HepG2 (cell line): ENCODE data around the gene CENPO. TPM values are rescaled to one million over a fixed set of nuclear protein-coding genes. Genes with fewer than 3 reads are reported as not detected.

Experiments
- ATAC-seq: fragments of 200-7000 bp; cut with Tn5 transposase; 3 replicates; pipeline ENCODE4 v1.9.1; 2020; ENCODE audit warnings: mild to moderate bottlenecking, moderate library complexity
- BruUV-seq: library from RNA; stranded (reverse); fragments of 400-500 nt; replicated peaks from 2 replicates; lab custom pipeline; 2021; lab: Mats Ljungman, UMichigan
- CTCF ChIA-PET: fragments of 300-600 bp; formaldehyde crosslinking; extraction: SDS; loops from one replicate; lab custom pipeline; 2021; ENCODE audit warnings: low total read pairs, inconsistent platforms, low intra/inter-chr PET ratio; lab: Yijun Ruan, JAX
- POLR2A ChIA-PET: fragments of 350-600 bp; sonication (Branson Sonifier 250); formaldehyde crosslinking; loops from one replicate; lab custom pipeline; 2020; ENCODE audit warnings: antibody characterized with exemption, inconsistent platforms; lab: Yijun Ruan, JAX
- DNase-seq: peaks from one replicate; pipeline ENCODE4 v3.0.0-alpha.2; 2015; ENCODE audit warnings: low spot score
- FAIRE-seq: peaks from 3 replicates; lab custom pipeline; 2011; peaks lifted over from hg19 to GRCh38; lab: Jason Lieb, UNC
- H2AFZ ChIP-seq: one replicate; pipeline ENCODE4 v1.6.1; 2011; ENCODE audit warnings: low read length, inconsistent platforms
- H3K27ac ChIP-seq: fragments of 300-600 bp; 3 replicates; pipeline ENCODE4 v1.8.0; 2011; ENCODE audit warnings: mixed run types, mild to moderate bottlenecking, mixed read lengths, low read length, inconsistent platforms; ENCODE audit not compliant: insufficient read depth; ENCODE audit errors: extremely low read length
- H3K27me3 ChIP-seq, 2 experiments: fragments of 200-600 bp in 1 of 2; 2 replicates in 1 of 2; 3 replicates in 1 of 2; pipeline versions ENCODE4 v1.6.0 to v1.8.0; 2011; ENCODE audit warnings: low read length in 2 of 2, mild to moderate bottlenecking in 2 of 2, moderate library complexity in 2 of 2, inconsistent platforms in 1 of 2; ENCODE audit not compliant: insufficient read depth in 2 of 2, control insufficient read depth in 1 of 2
- H3K36me3 ChIP-seq, 2 experiments: fragments of 200-600 bp in 1 of 2; replicated peaks in 1 of 2; 2 replicates in 1 of 2; 3 replicates in 1 of 2; pipeline versions ENCODE4 v1.5.1 to v1.8.0; 2011; ENCODE audit warnings: low read length in 2 of 2, inconsistent platforms in 1 of 2; ENCODE audit not compliant: insufficient read depth in 2 of 2, control insufficient read depth in 1 of 2
- H3K4me1 ChIP-seq: 2 replicates; pipeline ENCODE4 v1.5.1; 2012; ENCODE audit warnings: low read length, inconsistent platforms; ENCODE audit not compliant: insufficient read depth
- H3K4me2 ChIP-seq: 2 replicates; pipeline ENCODE4 v1.6.0; 2011; ENCODE audit warnings: low read depth, low read length, inconsistent platforms
- H3K4me3 ChIP-seq, 3 experiments: fragments of 200-600 bp in 1 of 3; sonication (generic), shearing (Covaris generic) in 1 of 3; replicated peaks in 1 of 3; 2 replicates each; pipeline ENCODE4 v1.5.1; 2011 to 2016; ENCODE audit warnings: low read length in 3 of 3, inconsistent platforms in 2 of 3, low read depth in 2 of 3, mild to moderate bottlenecking in 2 of 3, control low read depth in 1 of 3, mixed read lengths in 1 of 3; ENCODE audit not compliant: insufficient read depth in 1 of 3
- H3K79me2 ChIP-seq: one replicate; pipeline ENCODE4 v1.6.1; 2011; ENCODE audit warnings: low read length, inconsistent platforms; ENCODE audit not compliant: insufficient read depth
- H3K9ac ChIP-seq: 2 replicates; pipeline ENCODE4 v1.6.0; 2011; ENCODE audit warnings: mild to moderate bottlenecking, low read depth, low read length, inconsistent platforms; ENCODE audit not compliant: insufficient read depth
- H3K9me3 ChIP-seq: 2 replicates; pipeline ENCODE4 v1.5.1; 2012; ENCODE audit warnings: mild to moderate bottlenecking, low read length
- H4K20me1 ChIP-seq: 2 replicates; pipeline ENCODE4 v1.6.0; 2011; ENCODE audit warnings: inconsistent platforms, mild to moderate bottlenecking, low read length, moderate library complexity; ENCODE audit not compliant: insufficient read depth
- ATF3 ChIP-seq: sonication (generic); formaldehyde crosslinking; IDR thresholded peaks from 2 replicates; pipeline ENCODE4 v1.4.0; 2020; ENCODE audit warnings: missing genetic modification reagents
- DMTF1 ChIP-seq: sonication (generic); formaldehyde crosslinking; IDR thresholded peaks from 2 replicates; pipeline ENCODE4 v1.4.0; 2020; ENCODE audit warnings: mild to moderate bottlenecking, missing genetic modification reagents
- ETV5 ChIP-seq: IDR thresholded peaks from 2 replicates; pipeline ENCODE4 v1.6.1; 2018; ENCODE audit warnings: missing biosample characterization, missing genetic modification reagents, inconsistent platforms, borderline replicate concordance
- HHEX ChIP-seq: IDR thresholded peaks from 2 replicates; pipeline ENCODE4 v1.6.1; 2016; ENCODE audit warnings: control low read depth
- HNRNPUL1 ChIP-seq: fragments of 200-400 bp; formaldehyde crosslinking; IDR thresholded peaks from 2 replicates; pipeline ENCODE4 v1.6.1; 2017; ENCODE audit warnings: low read depth, mild to moderate bottlenecking, low read length, moderate library complexity
- IKZF1 ChIP-seq: fragments of 450-650 bp; IDR thresholded peaks from 2 replicates; pipeline ENCODE4 v1.7.1; 2016
- IKZF4 ChIP-seq: sonication (generic); formaldehyde crosslinking; IDR thresholded peaks from 2 replicates; pipeline ENCODE4 v1.5.1; 2020; ENCODE audit warnings: borderline replicate concordance, mild to moderate bottlenecking, low read depth, missing genetic modification reagents; ENCODE audit errors: not compliant biosample characterization
- ISX ChIP-seq: sonication (generic); formaldehyde crosslinking; conservative IDR thresholded peaks from 2 replicates; pipeline ENCODE4 v1.5.0; 2020; ENCODE audit warnings: missing genetic modification reagents
- MAFK ChIP-seq, 2 experiments: IDR thresholded peaks in 1 of 2; conservative IDR thresholded peaks in 1 of 2; 2 replicates each; pipeline ENCODE4 v1.6.1; 2011; ENCODE audit warnings: improper control_type of control experiment in 2 of 2, low read length in 2 of 2
- MEIS2 ChIP-seq: sonication (generic); formaldehyde crosslinking; IDR thresholded peaks from 2 replicates; pipeline ENCODE4 v1.9.0; 2021; ENCODE audit warnings: mild to moderate bottlenecking, missing genetic modification reagents
- RBM22 ChIP-seq: fragments of 200-400 bp; formaldehyde crosslinking; optimal IDR thresholded peaks from 2 replicates; pipeline ENCODE3; 2017; ENCODE audit warnings: mild to moderate bottlenecking, low read length, moderate library complexity
- SOX5 ChIP-seq: IDR thresholded peaks from 2 replicates; pipeline ENCODE4 v1.6.1; 2016; ENCODE audit warnings: borderline replicate concordance
- THAP7 ChIP-seq: sonication (generic); formaldehyde crosslinking; IDR thresholded peaks from 2 replicates; pipeline ENCODE4 v1.8.1; 2023; ENCODE audit warnings: mild to moderate bottlenecking, missing genetic modification reagents
- ZFYVE20 ChIP-seq: sonication (generic); formaldehyde crosslinking; IDR thresholded peaks from 2 replicates; pipeline ENCODE4 v1.8.0; 2023; ENCODE audit warnings: low read depth, mild to moderate bottlenecking, moderate library complexity, missing genetic modification reagents, borderline replicate concordance
- ZKSCAN8 ChIP-seq: IDR thresholded peaks from 2 replicates; pipeline ENCODE4 v1.6.1; 2016; ENCODE audit warnings: borderline replicate concordance, missing genetic modification reagents, missing compliant biosample characterization
- ZNF263 ChIP-seq: sonication (generic); formaldehyde crosslinking; IDR thresholded peaks from 2 replicates; pipeline ENCODE4 v1.4.0; 2020; ENCODE audit warnings: missing genetic modification reagents
- ZNF552 ChIP-seq: sonication (generic); formaldehyde crosslinking; IDR thresholded peaks from 2 replicates; pipeline ENCODE4 v1.9.0; 2022; ENCODE audit warnings: missing genetic modification reagents, mild to moderate bottlenecking, borderline replicate concordance
- ZNF629 ChIP-seq: sonication (generic); formaldehyde crosslinking; conservative IDR thresholded peaks from 2 replicates; pipeline ENCODE4 v1.5.0; 2020; ENCODE audit warnings: missing genetic modification reagents
- ZNF775 ChIP-seq: sonication (generic); formaldehyde crosslinking; IDR thresholded peaks from 2 replicates; pipeline ENCODE4 v1.4.0; 2020; ENCODE audit warnings: missing genetic modification reagents, mild to moderate bottlenecking, moderate library complexity, borderline replicate concordance
- WGBS: methylation state at CpG from one replicate; pipeline ENCODE4 v1.1.6; 2017; ENCODE audit warnings: low lambda C conversion rate; 5-methylcytosine and 5-hydroxymethylcytosine counted together
- in situ Hi-C: cut with HindIII; loops from 2 replicates; pipeline ENCODE4 v1.10.0; 2017; ENCODE audit warnings: low pct_unique_long_range_greater_than_20kb; ENCODE audit not compliant: extremely low pct_ligation_motif_present
- intact Hi-C: fragments of 100-400 bp; cut with micrococcal nuclease; formaldehyde crosslinking; loops from one replicate; pipeline ENCODE4 v1.10.0; 2022; ENCODE audit not compliant: unreplicated experiment
- polyA plus RNA-seq, 8 experiments: library from polyadenylated mRNA; depleted of rRNA in 3 of 8; stranded (reverse) in 7 of 8; unstranded in 1 of 8; fragments of >200 nt; fragmentation: Illumina TruSeq in 4 of 8; extraction: Trizol in 4 of 8; gene quantifications; 2 replicates each; pipeline versions ENCODE4 v1.2.1 to v1.2.3, GENCODE V29; 2011 to 2016; ENCODE audit warnings: low read depth in 4 of 8, missing spikeins in 1 of 8, mixed read lengths in 1 of 8; ENCODE audit not compliant: insufficient read depth in 1 of 8
- total RNA-seq, 5 experiments: library from RNA; depleted of rRNA; stranded (reverse); fragments of >200 nt; fragmentation: Illumina TruSeq; extraction: Trizol; gene quantifications; 2 replicates each; pipeline ENCODE4 v1.2.3, GENCODE V29; 2016; ENCODE audit warnings: low read depth in 1 of 5

Gene CENPO
- total and polyA plus RNA-seq, 2 of the 13 experiments (the other 11 are each of a cell fraction or from before 2014, with no cell fraction given), result 19.7 to 35.5 TPM

- intact Hi-C loops (loop anchor here (1.0 kb wide), 4 partner anchors 35 to 417 kb away; no protein-coding TSS in a partner anchor), in situ Hi-C loops (loop anchor here (5.0 kb wide), 2 partner anchors 215 to 425 kb away; no protein-coding TSS in a partner anchor)
- Histone ChIP-seq H3K9ac (peak overlapping the region; percentile 33; the same call in 1 of the 2 replicates), H3K9me3 (no peaks in the 10 kb centered on the region), H3K4me1 (peaks cover 21% of the 10 kb centered on the region), H3K27ac (no peak overlapping the region), H3K27me3 (peaks cover 2 to 12% of the 10 kb centered on the region in 2 experiments; a peak in 3 of 5 replicates), H3K79me2 (no peaks in the 10 kb centered on the region), H4K20me1 (no peaks in the 10 kb centered on the region), H3K36me3 (peaks cover 0 to 1% of the 10 kb centered on the region in 2 experiments; a peak in 1 of 5 replicates), H3K4me2 (peak overlapping the region; percentile 98), H2AFZ (peak overlapping the region; percentile 59), H3K4me3 (peak overlapping the region; percentile 20 to 73 (median 20); a peak in 5 of 6 replicates)
- FAIRE-seq, result peak; percentile 100
- BruUV-seq, result no TSS peak
- ChIA-PET CTCF (interaction anchor here (0.7 to 3.5 kb wide), 4 partner anchors 35 to 417 kb away, joined by 6 to 43 read pairs (median 20); partner anchors contain the start of genes CENPO and PTRHD1), POLR2A (interaction anchor here (0.9 to 1.5 kb wide), 3 partner anchors 18 to 428 kb away, joined by 3 to 10 read pairs (median 3); partner anchors contain the start of genes CENPO and PTRHD1)
- 19% methylated on average over 16 of the region's 30 CpGs for WGBS
- ATAC-seq, result peak; percentile 88
- peak; percentile 84 for DNase-seq
- TF ChIP-seq SOX5 (0 out of 2 replicates have a peak, but pooled peaks have one; percentile 49), ZNF629 (CRISPR knock-in tag) (0 out of 2 replicates have a peak, but pooled peaks have one; percentile 18), MEIS2 (CRISPR knock-in tag) (0 out of 2 replicates have a peak, but pooled peaks have one; percentile 12), IKZF1 (no peak), MAFK (conservative IDR thresholded peaks at IDR 0.05 in 1 of 2, IDR thresholded peaks at IDR 0.05 in 1 of 2; ENCODE audit: low read length in 2 of 2) (peak in 1 of 2 experiments; percentile 16; a peak in 1 of 4 replicates), ZNF775 (CRISPR knock-in tag) (0 out of 2 replicates have a peak, but pooled peaks have one; percentile 72), ETV5 (CRISPR knock-in tag) (no peak; the same call in 1 of the 2 replicates), THAP7 (CRISPR knock-in tag) (peak; percentile 69; the same call in 1 of the 2 replicates), DMTF1 (CRISPR knock-in tag) (no peak), HNRNPUL1 (no peak), ZFYVE20 (no peak), RBM22 (peak; percentile 93), ISX (CRISPR knock-in tag) (no peak), ATF3 (CRISPR knock-in tag) (no peak), IKZF4 (CRISPR knock-in tag) (no peak), ZNF552 (0 out of 2 replicates have a peak, but pooled peaks have one; percentile 24), ZNF263 (peak; percentile 100), ZKSCAN8 (no peak), HHEX (CRISPR knock-in tag) (no peak)
Measured at GRCh38 chr2:24827321-24828237, 34.4 kb downstream of the CENPO start.
